Astrocyte of the cerebellum (primary cell): ENCODE measurements around the gene PDLIM1.

Experiments used
- DNase-seq: peaks from one replicate; pipeline ENCODE4 v3.0.0-alpha.2; 2011; ENCODE audit warnings: low read depth
- H3K4me3 ChIP-seq: 2 replicates; pipeline ENCODE4 v1.5.1; 2011; ENCODE audit warnings: mild to moderate bottlenecking, low read depth, low read length, moderate library complexity
- in situ Hi-C: cut with HindIII; loops from 2 replicates; pipeline ENCODE4 v1.10.0; 2017; ENCODE audit warnings: low sequenced_read_pairs
- TF ChIP-seq, protein P1 (sequence below): IDR thresholded peaks from 2 replicates; pipeline ENCODE4 v1.5.1; 2012; ENCODE audit warnings: low read length, low read depth, moderate library complexity, mild to moderate bottlenecking; ENCODE audit errors: missing control alignments

Gene PDLIM1

DNA sequence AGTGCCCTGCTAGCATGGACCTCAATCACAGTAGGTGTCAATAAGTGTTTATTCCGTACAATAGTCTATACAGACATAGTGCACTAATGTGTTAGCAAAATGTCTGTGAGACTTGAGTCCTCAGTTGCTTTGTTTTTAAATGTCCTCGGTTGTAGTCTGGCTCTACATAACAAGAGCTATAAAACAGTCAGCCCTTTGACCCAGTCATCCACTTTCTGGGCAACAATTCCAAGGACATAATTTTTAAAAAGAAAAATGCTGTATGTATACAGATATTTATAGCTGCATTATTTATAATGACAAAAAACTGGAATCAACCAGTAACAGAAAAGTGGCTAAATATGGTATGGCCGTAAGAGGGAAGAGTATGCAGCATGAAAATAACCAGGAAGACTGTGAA lies 2.8 kb upstream of the PDLIM1 start:
- in situ Hi-C loops, result no loop called here
- TF ChIP-seq, protein P1, sequence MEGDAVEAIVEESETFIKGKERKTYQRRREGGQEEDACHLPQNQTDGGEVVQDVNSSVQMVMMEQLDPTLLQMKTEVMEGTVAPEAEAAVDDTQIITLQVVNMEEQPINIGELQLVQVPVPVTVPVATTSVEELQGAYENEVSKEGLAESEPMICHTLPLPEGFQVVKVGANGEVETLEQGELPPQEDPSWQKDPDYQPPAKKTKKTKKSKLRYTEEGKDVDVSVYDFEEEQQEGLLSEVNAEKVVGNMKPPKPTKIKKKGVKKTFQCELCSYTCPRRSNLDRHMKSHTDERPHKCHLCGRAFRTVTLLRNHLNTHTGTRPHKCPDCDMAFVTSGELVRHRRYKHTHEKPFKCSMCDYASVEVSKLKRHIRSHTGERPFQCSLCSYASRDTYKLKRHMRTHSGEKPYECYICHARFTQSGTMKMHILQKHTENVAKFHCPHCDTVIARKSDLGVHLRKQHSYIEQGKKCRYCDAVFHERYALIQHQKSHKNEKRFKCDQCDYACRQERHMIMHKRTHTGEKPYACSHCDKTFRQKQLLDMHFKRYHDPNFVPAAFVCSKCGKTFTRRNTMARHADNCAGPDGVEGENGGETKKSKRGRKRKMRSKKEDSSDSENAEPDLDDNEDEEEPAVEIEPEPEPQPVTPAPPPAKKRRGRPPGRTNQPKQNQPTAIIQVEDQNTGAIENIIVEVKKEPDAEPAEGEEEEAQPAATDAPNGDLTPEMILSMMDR, result no peak
- H3K4me3 ChIP-seq, result no peak overlapping the region
- no peak for DNase-seq

DNA sequence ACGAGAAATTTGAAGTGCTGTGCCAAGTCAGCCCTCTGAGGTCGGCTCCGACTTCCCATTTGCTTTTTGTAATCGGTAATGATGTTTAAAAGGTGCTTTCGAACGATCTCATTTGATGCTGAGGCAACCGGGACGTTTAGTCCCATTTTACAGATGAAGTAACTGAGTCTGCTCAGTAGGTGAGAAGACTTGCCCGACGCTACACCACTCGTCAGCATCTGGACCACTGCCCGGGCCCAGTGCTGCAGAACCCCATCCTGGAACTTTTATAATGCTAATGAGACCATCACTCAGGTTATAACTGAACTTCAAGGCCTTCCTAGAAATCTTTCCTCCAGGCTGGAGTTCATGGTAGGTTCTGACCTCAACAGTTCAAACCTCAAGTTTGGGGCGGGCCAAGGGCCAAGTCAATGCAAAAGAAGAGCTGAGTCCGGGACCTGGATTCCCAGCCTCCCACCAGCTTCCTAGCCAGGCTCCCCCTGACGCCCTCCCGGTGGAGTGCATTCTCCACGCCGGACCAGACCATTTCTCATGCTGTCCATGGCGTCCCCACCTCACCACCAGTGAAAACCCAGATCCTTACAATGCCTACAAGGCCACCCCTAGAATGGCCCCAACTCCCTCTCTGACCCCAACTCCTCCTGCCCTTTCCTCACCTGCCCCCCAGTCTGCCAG lies 699 bp upstream of the PDLIM1 start:
- no peak for DNase-seq
- TF ChIP-seq, protein P1, result no peak
- H3K4me3 ChIP-seq, result peak overlapping the region; percentile 81
- in situ Hi-C loops, result no loop called here

DNA sequence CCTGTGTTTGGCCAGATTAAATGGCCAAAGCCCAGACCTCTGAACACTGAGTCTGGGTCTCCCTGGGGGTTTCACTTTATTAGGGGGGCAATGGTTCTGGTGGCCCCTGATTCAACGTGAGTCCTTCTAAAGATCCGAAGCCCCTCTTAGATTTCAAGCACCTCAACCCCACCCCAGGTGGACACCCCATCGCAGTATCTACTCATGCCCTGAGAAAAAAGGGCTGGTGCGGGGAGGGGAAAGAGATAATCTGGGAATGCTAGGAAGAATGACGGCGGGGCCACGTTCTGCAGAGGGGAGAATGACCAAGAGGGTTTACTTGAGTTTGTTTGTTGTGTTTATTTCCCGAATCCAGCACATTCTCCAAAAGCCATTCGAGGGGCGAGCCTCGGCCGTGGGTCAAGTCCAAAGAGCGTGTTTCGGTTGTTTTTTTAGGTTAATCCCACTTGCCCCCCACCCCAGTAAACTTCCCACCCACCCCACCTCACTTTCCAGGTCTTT lies 832 bp downstream of the PDLIM1 start:
- TF ChIP-seq, protein P1, result no peak
- H3K4me3 ChIP-seq, result peak overlapping the region; percentile 81
- no peak for DNase-seq
- in situ Hi-C loops, result no loop called here

DNA sequence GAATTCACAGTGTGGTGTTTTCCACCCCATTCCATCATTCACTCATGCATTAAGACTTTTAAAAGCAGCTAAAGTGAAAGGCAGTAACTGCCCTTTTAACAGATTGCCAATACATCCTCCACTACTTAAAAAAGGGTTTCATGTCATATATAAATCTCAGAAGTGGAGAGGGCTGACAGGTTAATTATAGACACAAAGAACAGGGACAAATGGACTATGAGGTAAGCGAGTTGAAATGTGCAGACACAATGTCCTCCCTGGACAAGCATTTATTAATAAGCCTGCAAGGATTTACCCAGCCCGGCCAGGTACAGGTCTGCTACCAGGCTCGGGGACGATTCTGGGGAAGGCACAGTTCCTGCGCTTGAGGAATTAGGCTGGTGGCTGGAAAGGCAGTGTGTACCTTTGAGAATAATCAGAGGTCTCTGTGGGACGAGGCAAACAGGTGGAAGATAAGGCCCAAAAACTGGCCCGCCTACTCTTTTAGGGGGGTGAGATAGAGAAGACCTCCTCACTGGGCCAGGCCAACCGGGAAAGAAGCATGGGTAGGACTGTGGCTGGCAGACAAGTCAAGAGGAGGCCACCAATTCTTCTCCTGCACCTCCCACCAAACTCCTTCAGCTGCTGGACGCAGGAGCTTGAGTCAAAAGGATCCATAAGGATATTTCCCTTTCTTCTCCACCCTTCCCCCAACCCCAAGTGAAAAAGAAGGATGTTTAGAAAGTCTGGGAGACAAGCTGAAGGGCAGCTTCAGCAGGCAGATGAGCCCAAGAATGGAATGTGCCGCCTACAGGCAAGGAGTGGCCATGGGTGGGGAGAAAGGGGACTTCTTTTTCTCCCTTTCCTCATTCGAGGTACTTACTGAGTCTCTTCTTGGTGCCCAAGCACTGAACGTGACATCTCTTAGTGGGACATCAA lies 1.5 kb downstream of the PDLIM1 start:
- in situ Hi-C loops, result no loop called here
- H3K4me3 ChIP-seq, result peak overlapping the region; percentile 81
- DNase-seq, result no peak
- TF ChIP-seq, protein P1, result peak; percentile 22

DNA sequence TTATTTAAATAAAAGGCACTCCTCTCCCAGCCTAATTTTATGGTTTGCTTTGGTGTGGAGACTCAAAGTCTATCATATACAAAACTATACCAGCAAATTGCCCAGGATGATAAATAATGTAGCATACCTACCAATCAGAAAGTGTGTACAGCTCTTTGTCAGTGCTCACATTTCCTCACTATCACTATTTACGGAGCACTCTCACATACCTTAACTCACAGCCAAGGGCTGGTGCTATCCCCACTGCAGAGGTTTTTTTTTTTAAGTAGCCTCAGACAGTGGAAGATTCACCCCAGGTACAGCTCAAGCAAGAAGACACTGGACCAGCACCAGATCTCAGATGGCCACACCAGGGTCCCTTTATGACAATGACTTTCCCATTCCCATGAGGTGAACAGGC lies 2.5 kb downstream of the PDLIM1 start:
- TF ChIP-seq, protein P1, result no peak
- in situ Hi-C loops, result no loop called here
- no peak overlapping the region for H3K4me3 ChIP-seq
- no peak for DNase-seq

DNA sequence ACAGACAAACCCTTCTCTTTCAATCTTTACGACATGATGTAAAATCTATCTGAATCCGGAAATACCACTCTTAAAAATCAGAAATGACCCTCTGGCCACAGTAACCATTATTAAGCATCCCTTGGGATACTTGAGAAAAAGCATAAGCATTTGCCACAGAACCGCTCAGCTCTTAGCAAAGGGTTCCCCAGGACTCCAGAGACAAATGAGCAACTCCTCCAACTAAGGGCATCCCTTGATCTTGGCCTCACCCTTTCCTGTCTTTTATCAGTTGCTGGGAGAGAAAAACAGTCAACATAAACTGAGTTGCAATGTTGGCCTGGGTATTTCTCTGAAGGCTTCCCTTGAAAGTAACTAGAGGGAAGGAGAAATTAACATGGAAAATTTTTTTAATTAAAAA lies 3.5 kb downstream of the PDLIM1 start:
- H3K4me3 ChIP-seq, result no peak overlapping the region
- DNase-seq, result no peak
- TF ChIP-seq, protein P1, result no peak
- in situ Hi-C loops, result no loop called here
